IMR-90 (cell line): Measurements from ENCODE around the gene LGI2. TPM values are rescaled to one million over a fixed set of nuclear protein-coding genes. Genes with fewer than 3 reads are reported as not detected.

ENCODE experiments used
- ATAC-seq: fragments of 200-7000 bp; cut with Tn5 transposase; 2 replicates; pipeline ENCODE4 v1.9.1; 2020; ENCODE audit warnings: low read depth, mild to moderate bottlenecking, moderate library complexity
- BruUV-seq: library from RNA; stranded (reverse); fragments of 400-500 nt; replicated peaks from 2 replicates; lab custom pipeline; 2021; lab: Mats Ljungman, UMichigan
- CTCF ChIA-PET: fragments of 300-600 bp; formaldehyde crosslinking; extraction: SDS; loops from one replicate; lab custom pipeline; 2021; ENCODE audit warnings: antibody characterized with exemption; lab: Yijun Ruan, JAX
- POLR2A ChIA-PET: fragments of 300-600 bp; sonication (Branson Sonifier 250); formaldehyde crosslinking; loops from one replicate; lab custom pipeline; 2022; ENCODE audit warnings: antibody characterized with exemption; ENCODE audit not compliant: unreplicated experiment; lab: Charles Lee
- DNase-seq: peaks from one replicate; pipeline ENCODE4 v3.0.0; 2013
- H2AFZ ChIP-seq: replicated peaks from 2 replicates; pipeline ENCODE3; 2013; ENCODE audit warnings: low read length, mild to moderate bottlenecking; ENCODE audit not compliant: poor library complexity
- H2AK5ac ChIP-seq: 2 replicates; pipeline ENCODE4 v1.6.1; 2013; ENCODE audit warnings: low read depth, low read length, inconsistent platforms
- H2AK9ac ChIP-seq: replicated peaks from 2 replicates; pipeline ENCODE3; 2013; ENCODE audit warnings: mild to moderate bottlenecking, low read depth, low read length, moderate library complexity; ENCODE audit not compliant: poor library complexity
- H2BK120ac ChIP-seq: 2 replicates; pipeline ENCODE4 v1.6.1; 2013; ENCODE audit warnings: low read depth, low read length, inconsistent platforms
- H2BK15ac ChIP-seq: 3 replicates; pipeline ENCODE4 v1.6.1; 2013; ENCODE audit warnings: low read depth, low read length, inconsistent platforms
- H2BK20ac ChIP-seq: 2 replicates; pipeline ENCODE4 v1.6.1; 2013; ENCODE audit warnings: low read depth, mild to moderate bottlenecking, inconsistent platforms, low read length, moderate library complexity
- H2BK5ac ChIP-seq: 2 replicates; pipeline ENCODE4 v1.6.1; 2013; ENCODE audit warnings: mild to moderate bottlenecking, low read depth, low read length, inconsistent platforms; ENCODE audit not compliant: poor library complexity, severe bottlenecking
- H3K14ac ChIP-seq: replicated peaks from 2 replicates; pipeline ENCODE4 v1.6.1; 2013; ENCODE audit warnings: low read depth, low read length, inconsistent platforms
- H3K18ac ChIP-seq: 2 replicates; pipeline ENCODE4 v1.6.1; 2013; ENCODE audit warnings: low read depth, low read length, control low read depth
- H3K23ac ChIP-seq: 2 replicates; pipeline ENCODE4 v1.6.1; 2013; ENCODE audit warnings: low read depth, low read length, inconsistent platforms
- H3K27ac ChIP-seq: 2 replicates; pipeline ENCODE4 v1.5.1; 2013; ENCODE audit warnings: mild to moderate bottlenecking, control low read depth, low read length; ENCODE audit not compliant: insufficient read depth
- H3K27me3 ChIP-seq: 2 replicates; pipeline ENCODE4 v1.6.1; 2013; ENCODE audit warnings: low read length; ENCODE audit not compliant: control insufficient read depth, insufficient read depth
- H3K36me3 ChIP-seq: 2 replicates; pipeline ENCODE4 v1.6.1; 2013; ENCODE audit warnings: low read length, mixed read lengths; ENCODE audit not compliant: control insufficient read depth, insufficient read depth
- H3K4ac ChIP-seq: 2 replicates; pipeline ENCODE4 v1.6.1; 2013; ENCODE audit warnings: low read depth, low read length, inconsistent platforms
- H3K4me1 ChIP-seq: 2 replicates; pipeline ENCODE4 v1.6.1; 2013; ENCODE audit warnings: low read length, mixed read lengths; ENCODE audit not compliant: control insufficient read depth, insufficient read depth
- H3K4me2 ChIP-seq: 2 replicates; pipeline ENCODE4 v1.6.1; 2013; ENCODE audit warnings: low read depth, mild to moderate bottlenecking, control low read depth, low read length, moderate library complexity
- H3K4me3 ChIP-seq: 2 replicates; pipeline ENCODE4 v1.5.1; 2013; ENCODE audit warnings: low read depth, mild to moderate bottlenecking, control low read depth, low read length, moderate library complexity; ENCODE audit not compliant: insufficient read depth
- H3K56ac ChIP-seq: 2 replicates; pipeline ENCODE4 v1.6.1; 2013; ENCODE audit warnings: low read length, inconsistent platforms; ENCODE audit not compliant: insufficient read depth; ENCODE audit errors: extremely low read depth
- H3K79me1 ChIP-seq, 2 experiments: 2 replicates each; pipeline ENCODE4 v1.6.1; 2013; ENCODE audit warnings: low read length in 2 of 2, inconsistent platforms in 1 of 2, low read depth in 1 of 2
- H3K9ac ChIP-seq: 2 replicates; pipeline ENCODE4 v1.6.1; 2013; ENCODE audit warnings: low read depth, low read length, control low read depth
- H3K9me1 ChIP-seq: 2 replicates; pipeline ENCODE4 v1.6.1; 2013; ENCODE audit warnings: low read length, inconsistent platforms; ENCODE audit not compliant: insufficient read depth
- H3K9me3 ChIP-seq: 2 replicates; pipeline ENCODE4 v1.6.1; 2013; ENCODE audit warnings: low read length; ENCODE audit not compliant: control insufficient read depth, insufficient read depth
- H4K20me1 ChIP-seq: 2 replicates; pipeline ENCODE4 v1.6.1; 2013; ENCODE audit warnings: low read length, inconsistent platforms; ENCODE audit not compliant: insufficient read depth
- H4K5ac ChIP-seq: 2 replicates; pipeline ENCODE4 v1.6.1; 2013; ENCODE audit warnings: mild to moderate bottlenecking, low read depth, low read length, control low read depth
- H4K8ac ChIP-seq, 2 experiments: 2 replicates each; pipeline ENCODE4 v1.6.1; 2013; ENCODE audit warnings: low read depth in 2 of 2, low read length in 2 of 2, control low read depth in 1 of 2, inconsistent platforms in 1 of 2
- H4K91ac ChIP-seq: 2 replicates; pipeline ENCODE4 v1.6.1; 2013; ENCODE audit warnings: low read depth, low read length, inconsistent platforms; ENCODE audit not compliant: insufficient read depth
- BHLHE40 ChIP-seq: fragments of 150-350 bp; IDR thresholded peaks from 2 replicates; pipeline ENCODE4 v1.6.1; 2016; ENCODE audit warnings: mild to moderate bottlenecking, low read depth, low read length
- CEBPB ChIP-seq: IDR thresholded peaks from 2 replicates; pipeline ENCODE4 v1.6.1; 2012; ENCODE audit warnings: low read depth, low read length, improper control_type of control experiment
- FOS ChIP-seq: fragments of 150-350 bp; IDR thresholded peaks from 2 replicates; pipeline ENCODE4 v1.6.1; 2016; ENCODE audit warnings: low read depth, low read length
- MXI1 ChIP-seq: IDR thresholded peaks from 2 replicates; pipeline ENCODE4 v1.6.1; 2012; ENCODE audit warnings: low read depth, mild to moderate bottlenecking, low read length, moderate library complexity, borderline replicate concordance
- RFX5 ChIP-seq: IDR thresholded peaks from 2 replicates; pipeline ENCODE4 v1.8.0; 2012; ENCODE audit warnings: low read depth, mild to moderate bottlenecking, low read length, moderate library complexity
- WGBS, 2 experiments: methylation state at CpG; one replicate each; pipeline versions ENCODE4 v1.1.5 to v1.1.7; 2013; ENCODE audit warnings: missing lambda C conversion rate in 2 of 2; ENCODE audit not compliant: insufficient read length in 1 of 2; ENCODE audit errors: extremely low coverage in 2 of 2; 5-methylcytosine and 5-hydroxymethylcytosine counted together
- dilution Hi-C: fragments of 300-500 bp; cut with HindIII; formaldehyde crosslinking; loops from one replicate; pipeline ENCODE4 v1.14.3; 2018; ENCODE audit warnings: low sequenced_read_pairs; ENCODE audit not compliant: unreplicated experiment
- in situ Hi-C: fragments of 300-500 bp; cut with MboI; formaldehyde crosslinking; loops from 3 replicates; pipeline ENCODE4 v1.14.3; 2019; ENCODE audit warnings: low sequenced_read_pairs, inconsistent platforms, mixed read lengths
- intact Hi-C: fragments of 100-400 bp; cut with micrococcal nuclease; formaldehyde crosslinking; loops from 2 replicates; pipeline ENCODE4 v1.10.0; 2022
- polyA plus RNA-seq, 3 experiments: library from polyadenylated mRNA; depleted of rRNA; stranded (reverse); fragments of >200 nt; gene quantifications; 2 replicates each; pipeline ENCODE4 v1.2.3, GENCODE V29; 2012; ENCODE audit warnings: low replicate concordance in 1 of 3
- total RNA-seq: library from RNA; depleted of rRNA; stranded (reverse); fragments of >200 nt; gene quantifications from 2 replicates; pipeline ENCODE4 v1.2.3, GENCODE V29; 2012
- TF ChIP-seq, protein P1 (sequence below): fragments of 150-350 bp; IDR thresholded peaks from 2 replicates; pipeline ENCODE4 v1.6.1; 2016; ENCODE audit warnings: low read depth, mild to moderate bottlenecking, low read length, moderate library complexity, borderline replicate concordance

The LGI2 gene
- total and polyA plus RNA-seq, 2 of the 4 experiments (the other 2 are of a cell fraction): not detected

DNA sequence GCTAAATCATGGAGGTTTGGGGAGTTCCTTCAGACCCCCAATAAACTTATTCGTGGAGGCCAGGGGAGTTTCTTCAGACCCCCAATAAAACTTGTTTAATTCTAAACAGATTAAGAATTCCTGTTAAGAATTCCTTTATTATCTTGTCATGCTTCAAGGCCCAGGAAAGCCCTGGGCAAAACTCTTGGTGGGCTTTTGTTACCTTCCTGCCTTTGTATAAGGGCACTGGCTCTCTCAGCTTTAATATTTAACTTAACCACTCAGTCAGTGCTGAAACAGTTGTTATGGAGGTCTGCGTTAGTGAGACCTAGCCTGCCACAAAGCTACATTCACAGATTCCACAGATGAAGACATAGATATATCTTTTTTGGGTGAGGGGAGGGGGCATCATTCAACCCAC is 29.0 kb upstream of the LGI2 start:
- Histone ChIP-seq H4K20me1 (no peaks in the 10 kb centered on the region), H3K4me3 (no peak overlapping the region), H2BK20ac (no peak overlapping the region), H3K14ac (no peak overlapping the region), H3K4me2 (no peak overlapping the region), H3K27me3 (peaks cover 14% of the 10 kb centered on the region), H3K4me1 (no peaks in the 10 kb centered on the region), H3K4ac (no peak overlapping the region), H4K5ac (no peak overlapping the region), H2AFZ (no peak overlapping the region), H3K23ac (no peak overlapping the region), H3K79me1 (no peaks in the 10 kb centered on the region), H4K91ac (no peak overlapping the region), H3K9me1 (no peaks in the 10 kb centered on the region), H2BK5ac (no peak overlapping the region), H3K36me3 (no peaks in the 10 kb centered on the region), H2BK15ac (no peak overlapping the region), H4K8ac (no peak overlapping the region), H3K18ac (no peak overlapping the region), H2AK9ac (no peak overlapping the region), H3K56ac (no peak overlapping the region), H3K9me3 (no peaks in the 10 kb centered on the region), H2BK120ac (no peak overlapping the region), H3K27ac (no peak overlapping the region), H3K9ac (no peak overlapping the region), H2AK5ac (no peak overlapping the region)
- DNase-seq (no peak), ATAC-seq (no peak)
- ChIA-PET POLR2A (no interaction called here), CTCF (no interaction called here)
- TF ChIP-seq FOS (no peak), RFX5 (no peak), BHLHE40 (no peak), MXI1 (no peak), CEBPB (no peak)
- TF ChIP-seq, protein P1, sequence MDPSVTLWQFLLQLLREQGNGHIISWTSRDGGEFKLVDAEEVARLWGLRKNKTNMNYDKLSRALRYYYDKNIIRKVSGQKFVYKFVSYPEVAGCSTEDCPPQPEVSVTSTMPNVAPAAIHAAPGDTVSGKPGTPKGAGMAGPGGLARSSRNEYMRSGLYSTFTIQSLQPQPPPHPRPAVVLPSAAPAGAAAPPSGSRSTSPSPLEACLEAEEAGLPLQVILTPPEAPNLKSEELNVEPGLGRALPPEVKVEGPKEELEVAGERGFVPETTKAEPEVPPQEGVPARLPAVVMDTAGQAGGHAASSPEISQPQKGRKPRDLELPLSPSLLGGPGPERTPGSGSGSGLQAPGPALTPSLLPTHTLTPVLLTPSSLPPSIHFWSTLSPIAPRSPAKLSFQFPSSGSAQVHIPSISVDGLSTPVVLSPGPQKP: no peak
- intact Hi-C loops (no loop called here), dilution Hi-C loops (no loop called here), in situ Hi-C loops (no loop called here)
- WGBS, 2 experiments: no CpG with 5 or more reads among the region's 2 CpGs
- BruUV-seq: no TSS peak
